WTC11 (cell line): ENCODE results near the gene CPNE5. TPM values are rescaled to one million over a fixed set of nuclear protein-coding genes. Genes with fewer than 3 reads are reported as not detected.

Experiments
- ATAC-seq: fragments of 200-7000 bp; cut with Tn5 transposase; 2 replicates; pipeline ENCODE4 v1.10.0; 2021; ENCODE audit warnings: mild to moderate bottlenecking, moderate library complexity
- CTCF ChIA-PET: fragments of 300-600 bp; sonication (Branson Sonifier 250); formaldehyde crosslinking; loops from one replicate; lab custom pipeline; 2021; ENCODE audit warnings: antibody characterized with exemption; lab: Charles Lee
- POLR2A ChIA-PET: fragments of 350-600 bp; sonication (Branson Sonifier 250); formaldehyde crosslinking; loops from one replicate; lab custom pipeline; 2021; ENCODE audit warnings: antibody characterized with exemption; lab: Charles Lee
- DNase-seq: peaks from one replicate; pipeline ENCODE4 v3.0.0; 2021; ENCODE audit warnings: low spot score
- H3K27ac Mint-ChIP-seq: 2 replicates; pipeline ENCODE4 v1.8.0; 2021; ENCODE audit warnings: mixed read lengths
- H3K27me3 Mint-ChIP-seq: 2 replicates; pipeline ENCODE4 v1.8.0; 2021; ENCODE audit warnings: low read depth, mild to moderate bottlenecking, moderate library complexity, mixed read lengths
- H3K36me3 Mint-ChIP-seq: 2 replicates; pipeline ENCODE4 v1.8.0; 2021; ENCODE audit warnings: mixed read lengths
- H3K4me1 Mint-ChIP-seq: 2 replicates; pipeline ENCODE4 v1.8.0; 2022; ENCODE audit warnings: mixed read lengths
- H3K4me3 Mint-ChIP-seq: 2 replicates; pipeline ENCODE4 v1.8.0; 2021; ENCODE audit warnings: mild to moderate bottlenecking, moderate library complexity, mixed read lengths
- H3K9me3 Mint-ChIP-seq: 2 replicates; pipeline ENCODE4 v1.8.0; 2021; ENCODE audit warnings: mixed read lengths
- AFF4 ChIP-seq: sonication (generic); formaldehyde crosslinking; IDR thresholded peaks from 2 replicates; pipeline ENCODE4 v1.8.1; 2023; ENCODE audit warnings: mild to moderate bottlenecking, missing genetic modification reagents, borderline replicate concordance
- AR ChIP-seq: fragments of 250-450 bp; sonication (Bioruptor Pico); IDR thresholded peaks from 2 replicates; pipeline ENCODE4 v1.9.0; 2021; ENCODE audit warnings: mild to moderate bottlenecking
- ATF1 ChIP-seq: sonication (generic); formaldehyde crosslinking; IDR thresholded peaks from 2 replicates; pipeline ENCODE4 v1.8.1; 2023; ENCODE audit warnings: mild to moderate bottlenecking, moderate library complexity, missing genetic modification reagents
- ATF6 ChIP-seq: sonication (generic); formaldehyde crosslinking; IDR thresholded peaks from 2 replicates; pipeline ENCODE4 v1.8.1; 2023; ENCODE audit warnings: mild to moderate bottlenecking, missing genetic modification reagents
- FOXP4 ChIP-seq: sonication (generic); formaldehyde crosslinking; IDR thresholded peaks from 2 replicates; pipeline ENCODE4 v1.8.0; 2022; ENCODE audit warnings: mild to moderate bottlenecking, missing genetic modification reagents
- NFYB ChIP-seq: sonication (generic); formaldehyde crosslinking; conservative IDR thresholded peaks from 2 replicates; pipeline ENCODE4 v1.8.0; 2022; ENCODE audit warnings: low read depth, missing genetic modification reagents
- PREB ChIP-seq: sonication (generic); formaldehyde crosslinking; IDR thresholded peaks from 2 replicates; pipeline ENCODE4 v1.8.1; 2022; ENCODE audit warnings: mild to moderate bottlenecking, missing genetic modification reagents, moderate library complexity, borderline replicate concordance
- RELA ChIP-seq: sonication (generic); formaldehyde crosslinking; IDR thresholded peaks from 2 replicates; pipeline ENCODE4 v1.8.1; 2022; ENCODE audit warnings: missing genetic modification reagents, mild to moderate bottlenecking, borderline replicate concordance
- TEAD1 ChIP-seq: sonication (generic); formaldehyde crosslinking; IDR thresholded peaks from 2 replicates; pipeline ENCODE4 v1.8.0; 2022; ENCODE audit warnings: mild to moderate bottlenecking, missing genetic modification reagents
- ZBTB43 ChIP-seq: sonication (generic); formaldehyde crosslinking; IDR thresholded peaks from 2 replicates; pipeline ENCODE4 v1.8.1; 2023; ENCODE audit warnings: mild to moderate bottlenecking, missing genetic modification reagents
- ZNF416 ChIP-seq: fragments of 250-450 bp; sonication (Bioruptor Pico); IDR thresholded peaks from 2 replicates; pipeline ENCODE4 v1.9.0; 2021; ENCODE audit warnings: mild to moderate bottlenecking, inconsistent platforms
- total RNA-seq: library from RNA; stranded (reverse); gene quantifications from 3 replicates; pipeline ENCODE4 v1.2.3, GENCODE V29; 2021

Gene CPNE5
- total RNA-seq, 1 experiment from 2014 or later: 0.44 TPM

GRCh38 chr6:36722879-36723278, 116.4 kb downstream of the CPNE5 start:
- no peaks in the 10 kb centered on the region for H3K27me3 Mint-ChIP-seq
- H3K9me3 Mint-ChIP-seq: no peaks in the 10 kb centered on the region
- H3K4me1 Mint-ChIP-seq: peaks cover 2% of the 10 kb centered on the region; the same call in 1 of the 2 replicates
- ATAC-seq (no peak), DNase-seq (no peak)
- POLR2A ChIA-PET: no interaction called here
- H3K4me3 Mint-ChIP-seq: no peak overlapping the region
- CTCF ChIA-PET: interaction anchor here (0.6 to 2.7 kb wide), 6 partner anchors 44 to 1628 kb away, joined by 3 to 18 read pairs (median 4); partner anchors contain the start of genes CDKN1A and SRSF3
- no peak for TF ChIP-seq PREB
- no peak for TF ChIP-seq TEAD1 (CRISPR knock-in tag)
- H3K36me3 Mint-ChIP-seq: no peaks in the 10 kb centered on the region
- no peak overlapping the region for H3K27ac Mint-ChIP-seq

- POLR2A ChIA-PET: no interaction called here
- Mint-ChIP-seq H3K4me1 (peaks cover 2% of the 10 kb centered on the region; the same call in 1 of the 2 replicates), H3K9me3 (no peaks in the 10 kb centered on the region), H3K36me3 (no peaks in the 10 kb centered on the region)
- TF ChIP-seq RELA (CRISPR knock-in tag) (no peak), AFF4 (CRISPR knock-in tag) (no peak), ATF1 (CRISPR knock-in tag) (no peak), ATF6 (no peak), FOXP4 (CRISPR knock-in tag) (no peak), ZNF416 (no peak)
- TF ChIP-seq, all 79 proteins: peak for 0
- H3K4me3 Mint-ChIP-seq: no peak overlapping the region
- no peaks in the 10 kb centered on the region for H3K27me3 Mint-ChIP-seq
- DNase-seq: no peak
- CTCF ChIA-PET: interaction anchor here (1.1 to 1.6 kb wide), 3 partner anchors 44 to 98 kb away, joined by 3 to 4 read pairs (median 4); partner anchors contain the start of gene CDKN1A
- no peak for ATAC-seq
- H3K27ac Mint-ChIP-seq: no peak overlapping the region
Measured at GRCh38 chr6:36722365-36722764, 116.9 kb downstream of the CPNE5 start.

GRCh38 chr6:36721369-36722140, 117.7 kb downstream of the CPNE5 start:
- no peaks in the 10 kb centered on the region for H3K9me3 Mint-ChIP-seq
- H3K27me3 Mint-ChIP-seq: no peaks in the 10 kb centered on the region
- CTCF ChIA-PET: interaction anchor here (1.1 to 1.6 kb wide), 4 partner anchors 43 to 97 kb away, joined by 3 to 4 read pairs (median 4); partner anchors contain the start of gene CDKN1A
- POLR2A ChIA-PET: interaction anchor here (0.6 kb wide), 1 partner anchor 61 kb away, joined by 3 read pairs; no protein-coding TSS in a partner anchor
- DNase-seq (no peak), ATAC-seq (no peak)
- H3K4me3 Mint-ChIP-seq: no peak overlapping the region
- H3K27ac Mint-ChIP-seq: no peak overlapping the region
- H3K36me3 Mint-ChIP-seq: no peaks in the 10 kb centered on the region
- H3K4me1 Mint-ChIP-seq: peaks cover 2% of the 10 kb centered on the region; the same call in 1 of the 2 replicates
- TF ChIP-seq ZBTB43 (CRISPR knock-in tag): no peak
- no peak for TF ChIP-seq FOXP4 (CRISPR knock-in tag)
- TF ChIP-seq NFYB (CRISPR knock-in tag): no peak
- no peak for TF ChIP-seq AR (CRISPR knock-in tag)
